ENCODE data around the gene ASB9.

GRCh38 chrX:15203694-15204093 lies 66.2 kb downstream of the ASB9 start:
- TF ChIP-seq, protein P1, sequence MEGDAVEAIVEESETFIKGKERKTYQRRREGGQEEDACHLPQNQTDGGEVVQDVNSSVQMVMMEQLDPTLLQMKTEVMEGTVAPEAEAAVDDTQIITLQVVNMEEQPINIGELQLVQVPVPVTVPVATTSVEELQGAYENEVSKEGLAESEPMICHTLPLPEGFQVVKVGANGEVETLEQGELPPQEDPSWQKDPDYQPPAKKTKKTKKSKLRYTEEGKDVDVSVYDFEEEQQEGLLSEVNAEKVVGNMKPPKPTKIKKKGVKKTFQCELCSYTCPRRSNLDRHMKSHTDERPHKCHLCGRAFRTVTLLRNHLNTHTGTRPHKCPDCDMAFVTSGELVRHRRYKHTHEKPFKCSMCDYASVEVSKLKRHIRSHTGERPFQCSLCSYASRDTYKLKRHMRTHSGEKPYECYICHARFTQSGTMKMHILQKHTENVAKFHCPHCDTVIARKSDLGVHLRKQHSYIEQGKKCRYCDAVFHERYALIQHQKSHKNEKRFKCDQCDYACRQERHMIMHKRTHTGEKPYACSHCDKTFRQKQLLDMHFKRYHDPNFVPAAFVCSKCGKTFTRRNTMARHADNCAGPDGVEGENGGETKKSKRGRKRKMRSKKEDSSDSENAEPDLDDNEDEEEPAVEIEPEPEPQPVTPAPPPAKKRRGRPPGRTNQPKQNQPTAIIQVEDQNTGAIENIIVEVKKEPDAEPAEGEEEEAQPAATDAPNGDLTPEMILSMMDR (IDR thresholded peaks at IDR 0.05): no peak
- no peak for TF ChIP-seq POLR2A (IDR thresholded peaks at IDR 0.05)
